Sigmoid colon (tissue), 7 donors: ENCODE measurements around the gene CARM1. TPM values are rescaled to one million over a fixed set of nuclear protein-coding genes. Genes with fewer than 3 reads are reported as not detected.

ENCODE experiments used
- DNase-seq: peaks from one replicate; pipeline ENCODE4 v3.0.0-alpha.2; 2019
- H3K27ac ChIP-seq, 4 donors: fragments of 200-600 bp; sonication (generic); one replicate each; pipeline ENCODE4 v1.5.1; 2016 to 2019; ENCODE audit warnings: mild to moderate bottlenecking in 1 of 4
- H3K27me3 ChIP-seq, 3 donors: fragments of 200-600 bp; sonication (generic); one replicate each; pipeline ENCODE4 v1.5.1; 2019; ENCODE audit warnings: mild to moderate bottlenecking in 1 of 3
- H3K36me3 ChIP-seq, 4 donors: fragments of 200-600 bp; sonication (generic); one replicate each; pipeline ENCODE4 v1.5.1; 2016 to 2019
- H3K4me1 ChIP-seq, 4 donors: fragments of 200-600 bp; sonication (generic); one replicate each; pipeline ENCODE4 v1.5.1; 2017 to 2019
- H3K4me3 ChIP-seq, 4 donors: fragments of 200-600 bp; sonication (generic); one replicate each; pipeline ENCODE4 v1.5.1; 2017 to 2019; ENCODE audit warnings: mild to moderate bottlenecking in 2 of 4, moderate library complexity in 1 of 4
- H3K9me3 ChIP-seq, 4 donors: fragments of 200-600 bp in 3 of 4; sonication (generic) in 3 of 4; one replicate each; pipeline versions ENCODE4 v1.5.1 to v1.6.1; 2013 to 2019
- EP300 ChIP-seq, 4 donors: sonication (generic); formaldehyde crosslinking; IDR thresholded peaks; one replicate each; pipeline ENCODE4 v1.6.1; 2017; ENCODE audit warnings: antibody characterized with exemption in 4 of 4
- POLR2A ChIP-seq, 2 donors: fragments of 450-650 bp; IDR thresholded peaks; one replicate each; pipeline ENCODE4 v1.6.1; 2016; ENCODE audit warnings: antibody characterized with exemption in 2 of 2, mild to moderate bottlenecking in 2 of 2, moderate library complexity in 2 of 2
- POLR2AphosphoS5 ChIP-seq, 4 donors: sonication (generic); formaldehyde crosslinking; IDR thresholded peaks; one replicate each; pipeline ENCODE4 v1.6.1; 2017; ENCODE audit warnings: antibody characterized with exemption in 4 of 4
- WGBS, 2 donors: extraction: QIAGEN DNeasy Blood & Tissue Kit; methylation state at CpG; one replicate each; pipeline ENCODE4 v1.1.7; 2013; 5-methylcytosine and 5-hydroxymethylcytosine counted together
- intact Hi-C: fragments of 100-400 bp; cut with DNase I; formaldehyde crosslinking; loops from one replicate; pipeline ENCODE4 v1.15.1; 2023
- polyA plus RNA-seq, 3 donors: library from polyadenylated mRNA; stranded (reverse); fragments of 200-250 nt; gene quantifications; one replicate each; pipeline ENCODE4 v1.2.3, GENCODE V29; 2013
- small RNA-seq, 3 donors: library from RNA; depleted of rRNA; stranded (forward); fragments of <200 nt; gene quantifications; one replicate each; pipeline ENCODE3, GENCODE V24; 2016
- total RNA-seq, 4 donors: library from RNA; depleted of rRNA; stranded (reverse); fragments of >200 nt; gene quantifications; one replicate each; pipeline ENCODE4 v1.1.0, GENCODE V29; 2016
- TF ChIP-seq, protein P1 (sequence below), 4 experiments: fragments of 450-650 bp in 3 of 4; fragments of 200-600 bp in 1 of 4; IDR thresholded peaks; one replicate each; pipeline ENCODE4 v1.5.1; 2016 to 2019; ENCODE audit warnings: antibody characterized with exemption in 4 of 4, mild to moderate bottlenecking in 3 of 4, moderate library complexity in 2 of 4
- donor health status: healthy with polysubstance abuse.
- donor health status: Bipolar disorder and iron deficiency.
- donor health status: healthy.

The CARM1 gene
- total and polyA plus RNA-seq, 7 donors = 18.1 to 51.8 (median 21.6) TPM

DNA sequence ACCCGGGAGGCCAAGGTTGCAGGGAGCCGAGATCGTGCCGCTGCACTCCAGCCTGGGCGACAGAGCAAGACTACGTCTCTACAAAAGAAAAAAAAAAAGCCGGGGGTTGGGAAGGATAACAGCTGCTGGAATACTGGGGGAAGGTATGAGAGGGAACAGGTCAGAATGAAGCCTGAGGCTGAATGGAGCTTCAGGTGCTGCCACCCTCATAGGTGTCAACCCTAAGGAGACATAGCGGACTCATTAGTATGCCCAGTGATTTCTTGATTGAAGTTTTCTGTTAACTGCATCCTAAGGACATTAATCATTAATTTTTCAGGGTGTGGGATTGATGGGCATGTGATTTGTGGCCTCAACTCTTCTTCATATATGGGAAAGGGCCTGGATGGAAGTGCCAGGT lies 95.5 kb downstream of the CARM1 start:
- H3K4me3 ChIP-seq = no peak overlapping the region
- H3K36me3 ChIP-seq = no peaks in the 10 kb centered on the region
- H3K27ac ChIP-seq = no peak overlapping the region
- 90 to 91% methylated on average over 8 of the region's 8 CpGs for WGBS, 2 donors
- intact Hi-C loops = no loop called here
- H3K4me1 ChIP-seq = peaks cover 0 to 23% (median 12%) of the 10 kb centered on the region in 4 donors
- no peaks in the 10 kb centered on the region for H3K9me3 ChIP-seq
- TF ChIP-seq POLR2AphosphoS5 (IDR thresholded peaks at IDR 0.05) (no peak), POLR2A (IDR thresholded peaks at IDR 0.05) (no peak), EP300 (IDR thresholded peaks at IDR 0.05) (no peak)
- TF ChIP-seq, protein P1, sequence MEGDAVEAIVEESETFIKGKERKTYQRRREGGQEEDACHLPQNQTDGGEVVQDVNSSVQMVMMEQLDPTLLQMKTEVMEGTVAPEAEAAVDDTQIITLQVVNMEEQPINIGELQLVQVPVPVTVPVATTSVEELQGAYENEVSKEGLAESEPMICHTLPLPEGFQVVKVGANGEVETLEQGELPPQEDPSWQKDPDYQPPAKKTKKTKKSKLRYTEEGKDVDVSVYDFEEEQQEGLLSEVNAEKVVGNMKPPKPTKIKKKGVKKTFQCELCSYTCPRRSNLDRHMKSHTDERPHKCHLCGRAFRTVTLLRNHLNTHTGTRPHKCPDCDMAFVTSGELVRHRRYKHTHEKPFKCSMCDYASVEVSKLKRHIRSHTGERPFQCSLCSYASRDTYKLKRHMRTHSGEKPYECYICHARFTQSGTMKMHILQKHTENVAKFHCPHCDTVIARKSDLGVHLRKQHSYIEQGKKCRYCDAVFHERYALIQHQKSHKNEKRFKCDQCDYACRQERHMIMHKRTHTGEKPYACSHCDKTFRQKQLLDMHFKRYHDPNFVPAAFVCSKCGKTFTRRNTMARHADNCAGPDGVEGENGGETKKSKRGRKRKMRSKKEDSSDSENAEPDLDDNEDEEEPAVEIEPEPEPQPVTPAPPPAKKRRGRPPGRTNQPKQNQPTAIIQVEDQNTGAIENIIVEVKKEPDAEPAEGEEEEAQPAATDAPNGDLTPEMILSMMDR (IDR thresholded peaks at IDR 0.05) = no peak
- H3K27me3 ChIP-seq = no peaks in the 10 kb centered on the region
- DNase-seq = no peak

DNA sequence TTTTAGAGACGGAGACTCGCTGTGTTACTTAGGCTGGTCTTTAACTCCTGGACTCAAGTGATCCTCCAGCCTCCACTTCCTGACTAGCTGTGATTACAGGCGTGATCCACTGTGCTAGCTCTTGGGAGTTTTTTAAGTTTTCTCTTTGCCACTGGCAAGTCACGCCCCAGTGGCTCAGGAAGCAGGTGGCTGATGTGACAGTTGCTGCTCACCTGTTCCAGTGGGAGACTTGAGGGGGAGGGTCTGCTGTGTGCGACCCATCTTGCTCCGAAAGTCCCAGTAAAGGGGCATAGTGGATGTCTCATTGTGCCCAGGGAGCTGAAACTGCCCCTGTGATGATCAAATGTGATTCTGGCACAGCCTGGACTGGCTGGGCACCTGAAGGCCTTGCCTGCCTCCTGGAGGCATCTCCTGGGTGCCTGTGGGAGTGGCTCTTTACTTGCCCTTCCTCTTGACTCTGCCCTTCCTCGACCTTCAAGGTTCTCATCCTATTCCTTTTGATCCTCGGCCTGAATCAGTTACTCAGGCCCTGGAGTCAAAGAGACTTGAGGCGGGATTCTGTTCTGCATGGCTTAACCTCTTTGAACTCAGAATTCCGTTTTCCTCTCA lies 97.3 kb downstream of the CARM1 start:
- peak overlapping the region in 1 of 4 donors; percentile 31 for H3K27ac ChIP-seq

DNA sequence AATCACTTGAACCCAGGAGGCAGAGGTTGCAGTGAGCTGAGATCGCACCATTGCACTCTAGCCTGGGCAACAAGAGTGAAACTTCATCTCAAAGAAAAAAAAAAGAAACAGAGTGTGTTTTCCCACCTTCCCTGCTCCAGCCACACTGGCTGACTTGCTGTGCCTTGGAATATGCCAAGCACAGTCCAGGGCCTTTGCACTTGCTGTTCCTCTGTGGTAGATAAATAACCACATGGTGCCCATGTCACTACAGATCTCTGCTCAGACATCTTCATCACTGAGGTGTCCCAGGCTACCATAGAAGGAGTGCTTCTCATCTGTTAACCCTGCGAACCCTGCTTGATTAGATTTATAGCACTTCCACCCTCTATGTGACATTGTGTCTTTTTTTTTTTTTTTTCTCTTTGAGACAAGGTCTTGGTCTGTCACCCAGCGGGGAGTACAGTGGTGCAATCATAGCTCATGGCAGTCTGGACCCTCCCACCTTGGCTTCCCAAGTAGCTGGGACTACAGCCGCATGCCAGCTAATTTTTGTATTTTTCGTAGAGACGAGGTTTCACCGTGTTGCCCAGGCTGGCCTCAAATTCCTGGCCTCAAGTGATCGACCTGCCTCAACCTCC lies 99.9 kb downstream of the CARM1 start:
- no peak for DNase-seq
- intact Hi-C loops = no loop called here
- no peak overlapping the region for H3K27ac ChIP-seq
- WGBS, 2 donors = 94 to 95% methylated on average over 8 of the region's 8 CpGs
- H3K9me3 ChIP-seq = no peaks in the 10 kb centered on the region
- TF ChIP-seq POLR2A (IDR thresholded peaks at IDR 0.05) = no peak
- TF ChIP-seq EP300 (IDR thresholded peaks at IDR 0.05) = no peak
- TF ChIP-seq, protein P1 (IDR thresholded peaks at IDR 0.05) = no peak
- TF ChIP-seq POLR2AphosphoS5 (IDR thresholded peaks at IDR 0.05) = no peak
- H3K4me1 ChIP-seq = peaks cover 0 to 13% (median 11%) of the 10 kb centered on the region in 4 donors
- no peak overlapping the region for H3K4me3 ChIP-seq
- H3K36me3 ChIP-seq = no peaks in the 10 kb centered on the region
- no peaks in the 10 kb centered on the region for H3K27me3 ChIP-seq

More for the DNA sequence above, 97.3 kb downstream of the CARM1 start:
- no peaks in the 10 kb centered on the region for H3K27me3 ChIP-seq
- peaks cover 0 to 5% (median 0%) of the 10 kb centered on the region in 4 donors for H3K4me1 ChIP-seq
- no peak overlapping the region for H3K4me3 ChIP-seq
- H3K36me3 ChIP-seq = no peaks in the 10 kb centered on the region
- DNase-seq = no peak
- no peaks in the 10 kb centered on the region for H3K9me3 ChIP-seq
- 24 to 41% methylated on average over 10 of the region's 10 CpGs for WGBS, 2 donors
- TF ChIP-seq, protein P1 (IDR thresholded peaks at IDR 0.05) = no peak
- TF ChIP-seq POLR2AphosphoS5 (IDR thresholded peaks at IDR 0.05) (no peak), EP300 (IDR thresholded peaks at IDR 0.05) (no peak)
- intact Hi-C loops = no loop called here

Small RNA genes lying within 50 kb of the gene (small RNA-seq; reads per million reads assigned to genes)
- gene MIR6793 = 0 to 0.36 (median 0.22) reads per million in 3 donors

Other genes with a start within 250 kb of the CARM1 start
- 10 to 100 TPM; 19.3 to 31.0 (median 25.3) TPM for gene SLC44A2, start 246.0 kb upstream of the CARM1 start, total RNA-seq
- 10 to 100 TPM; 12.9 to 88.6 (median 23.4) TPM for gene SLC44A2, start 246.0 kb upstream of the CARM1 start, polyA plus RNA-seq
- 100 to 1,000 TPM in 2 of 4 donors, 10 to 100 TPM in 2; 83.5 to 109 (median 94.8) TPM for gene ILF3, start 217.2 kb upstream of the CARM1 start, total RNA-seq
- 100 to 1,000 TPM in 1 of 3 donors, 10 to 100 TPM in 2; 25.7 to 146 (median 30.6) TPM for gene ILF3, start 217.2 kb upstream of the CARM1 start, polyA plus RNA-seq
- gene QTRT1, start 170.1 kb upstream of the CARM1 start, total RNA-seq = 10 to 100 TPM; 21.7 to 34.2 (median 29.7) TPM
- gene QTRT1, start 170.1 kb upstream of the CARM1 start, polyA plus RNA-seq = 10 to 100 TPM; 64.9 to 93.6 (median 69.8) TPM
- 10 to 100 TPM; 53.2 to 96.7 (median 64.1) TPM for gene DNM2, start 153.5 kb upstream of the CARM1 start, total RNA-seq
- gene DNM2, start 153.5 kb upstream of the CARM1 start, polyA plus RNA-seq = 100 to 1,000 TPM; 152 to 326 (median 222) TPM
- 10 to 100 TPM; 14.1 to 35.3 (median 28.9) TPM for gene TMED1, start 35.3 kb upstream of the CARM1 start, total RNA-seq
- 10 to 100 TPM; 10.8 to 21.8 (median 15.3) TPM for gene TMED1, start 35.3 kb upstream of the CARM1 start, polyA plus RNA-seq
- gene C19orf38, start 23.1 kb upstream of the CARM1 start, total RNA-seq = 1 to 10 TPM in 2 of 4 donors, under 1 TPM in 1, not detected in 1; 0.99 to 2.1 (median 2.0) TPM
- 1 to 10 TPM in 2 of 3 donors, under 1 TPM in 1; 0.92 to 3.3 (median 1.2) TPM for gene C19orf38, start 23.1 kb upstream of the CARM1 start, polyA plus RNA-seq
- 10 to 100 TPM; 26.5 to 36.0 (median 28.3) TPM for gene YIPF2, start 57.1 kb downstream of the CARM1 start, total RNA-seq
- gene YIPF2, start 57.1 kb downstream of the CARM1 start, polyA plus RNA-seq = 10 to 100 TPM; 19.4 to 61.3 (median 21.0) TPM
- gene TIMM29, start 57.3 kb downstream of the CARM1 start, total RNA-seq = 10 to 100 TPM; 18.8 to 28.5 (median 26.0) TPM
- gene TIMM29, start 57.3 kb downstream of the CARM1 start, polyA plus RNA-seq = 10 to 100 TPM in 2 of 3 donors, 1 to 10 TPM in 1; 9.6 to 22.6 (median 15.5) TPM
- gene SMARCA4, start 89.5 kb downstream of the CARM1 start, total RNA-seq = 10 to 100 TPM; 22.5 to 51.0 (median 34.4) TPM
- 10 to 100 TPM; 35.4 to 73.9 (median 39.1) TPM for gene SMARCA4, start 89.5 kb downstream of the CARM1 start, polyA plus RNA-seq
- gene LDLR, start 217.9 kb downstream of the CARM1 start, total RNA-seq = 100 to 1,000 TPM in 1 of 4 donors, 10 to 100 TPM in 1, 1 to 10 TPM in 2; 7.1 to 139 (median 15.0) TPM
- gene LDLR, start 217.9 kb downstream of the CARM1 start, polyA plus RNA-seq = 10 to 100 TPM; 20.4 to 76.0 (median 20.6) TPM